HG03565 (cell line): Measurements from ENCODE around the gene TRAPPC11.

Experiments
- ATAC-seq: cut with Tn5 transposase; IDR thresholded peaks from one replicate; pipeline ENCODE4 v1.9.1; 2021; ENCODE audit warnings: mild to moderate bottlenecking, moderate library complexity; ENCODE audit not compliant: unreplicated experiment

TRAPPC11 gene

DNA sequence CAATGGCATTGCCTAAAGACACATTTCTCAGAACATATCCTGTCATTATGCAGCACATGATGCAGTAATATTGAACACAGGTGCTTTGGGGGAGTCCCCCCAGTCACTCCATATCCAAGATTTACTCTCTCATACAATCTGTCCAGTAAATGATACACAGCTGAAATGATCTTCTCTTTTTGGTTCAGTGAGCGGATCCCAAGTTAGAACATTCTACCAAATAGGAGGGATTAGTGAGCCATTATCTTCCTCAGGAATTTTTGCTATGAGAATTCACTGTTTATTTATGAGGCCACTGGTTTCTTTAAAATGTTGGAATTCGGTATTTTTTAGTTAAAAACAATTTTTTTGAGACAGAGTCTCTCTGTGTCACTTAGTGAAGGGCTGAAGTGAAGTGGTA is 96.5 kb downstream of the TRAPPC11 start:
- ATAC-seq, result no peak

DNA sequence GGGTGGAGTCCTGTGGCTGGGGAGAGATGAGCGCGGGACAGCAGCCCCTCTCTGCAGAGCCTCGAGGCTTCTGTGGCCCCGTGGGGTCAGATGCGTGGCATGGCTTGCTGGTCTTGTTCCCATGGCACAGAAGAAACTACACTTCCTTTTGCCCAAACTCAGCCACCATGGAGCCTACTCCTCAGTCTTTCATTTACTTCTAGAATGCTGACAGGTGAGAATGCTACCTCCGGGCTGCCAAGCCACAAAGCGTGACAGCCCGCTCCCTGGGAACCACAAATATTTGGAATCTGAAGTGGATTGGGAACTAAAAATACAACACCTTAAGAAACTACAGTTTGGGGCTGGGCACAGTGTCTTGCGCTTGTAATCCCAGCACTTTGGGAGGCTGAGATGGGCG is 98.0 kb downstream of the TRAPPC11 start:
- no peak for ATAC-seq

DNA sequence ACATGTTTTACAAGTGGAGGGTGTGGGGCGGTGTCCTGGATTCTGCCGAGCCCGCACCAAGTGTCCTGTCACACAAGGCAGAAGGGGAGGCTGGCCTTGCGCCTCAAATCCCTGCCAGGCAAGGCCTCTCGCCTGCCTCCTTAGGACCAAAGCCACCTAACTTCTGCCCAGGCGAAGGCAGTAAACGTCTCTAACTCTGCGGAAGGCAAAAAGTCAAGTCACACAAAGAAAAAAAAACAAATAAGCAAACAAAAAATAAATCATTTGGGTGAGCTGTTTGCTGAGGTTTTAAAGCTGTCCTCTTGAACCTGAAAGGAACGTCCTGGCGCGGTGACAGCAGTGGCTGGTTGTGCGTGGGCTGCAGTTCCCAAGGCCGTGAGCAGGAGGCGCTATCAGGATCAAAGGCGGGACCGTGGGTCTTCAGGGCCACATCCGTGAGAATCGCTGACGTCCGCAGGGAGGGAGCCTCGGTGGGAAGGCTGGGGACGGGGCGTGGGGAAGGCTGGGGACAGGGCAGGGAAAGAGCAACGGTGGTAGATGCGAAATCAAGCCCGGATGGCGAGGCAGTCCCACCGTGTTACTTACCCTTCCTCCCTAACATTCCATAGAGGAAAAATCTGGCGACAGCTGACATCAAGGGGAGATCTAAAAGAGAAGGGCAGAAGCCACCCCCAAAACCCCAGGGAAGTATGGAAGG is 99.1 kb downstream of the TRAPPC11 start:
- ATAC-seq, result no peak

DNA sequence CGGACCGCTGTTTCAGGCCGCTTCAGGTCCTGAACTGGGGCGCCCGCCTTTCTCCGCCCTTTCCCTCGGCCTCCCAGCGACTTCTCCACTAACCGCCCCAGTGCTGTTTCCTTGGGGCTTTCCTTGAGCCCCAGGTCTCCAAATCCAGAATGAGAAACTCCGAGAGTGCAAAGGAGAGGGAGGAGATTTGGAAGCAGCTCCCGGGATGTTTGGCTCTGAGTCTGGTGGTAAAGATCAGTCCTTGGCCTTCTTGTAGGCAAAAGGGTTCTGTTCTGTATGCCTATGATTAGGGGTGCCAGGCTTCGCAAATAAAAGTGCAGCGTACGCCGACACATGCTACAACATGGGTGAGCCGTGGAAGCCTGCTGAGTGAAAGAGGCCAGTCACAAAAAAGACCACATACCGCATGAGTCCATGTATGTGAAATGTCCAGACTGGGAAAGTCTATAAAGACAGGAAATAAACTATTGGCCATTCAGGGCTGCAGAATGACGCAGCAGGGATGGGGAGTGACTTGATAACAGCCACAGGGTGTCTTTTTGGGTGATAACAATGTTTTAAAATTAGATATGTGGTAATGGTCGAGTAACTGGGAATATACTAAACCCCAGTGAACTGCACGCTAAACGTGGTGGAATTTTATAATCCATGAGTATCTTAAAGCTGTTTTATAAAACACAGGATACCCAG is 99.8 kb downstream of the TRAPPC11 start:
- no peak for ATAC-seq

DNA sequence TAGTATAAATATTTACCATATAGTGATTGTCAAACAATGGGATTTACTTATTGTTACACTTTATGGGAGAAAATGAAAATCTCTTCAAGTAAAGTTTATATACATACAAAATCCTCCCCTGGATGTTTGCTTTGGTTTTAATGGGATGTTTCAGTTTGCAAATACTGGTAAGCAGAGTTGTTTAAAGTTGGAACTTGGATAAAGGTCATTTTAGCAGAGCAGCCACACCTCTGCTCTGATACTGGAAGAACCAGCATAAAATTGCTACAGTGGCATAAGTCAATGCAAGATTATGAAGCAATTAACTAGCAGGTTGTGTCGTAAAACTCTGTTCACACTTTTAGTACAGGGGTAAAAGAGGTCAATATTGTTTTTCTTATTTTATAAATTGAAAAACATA is 101.2 kb downstream of the TRAPPC11 start:
- ATAC-seq, result no peak
